WTC11 (cell line): ENCODE measurements around the gene CD226. TPM values are rescaled to one million over a fixed set of nuclear protein-coding genes. Genes with fewer than 3 reads are reported as not detected.

Experiments
- ATAC-seq: fragments of 200-7000 bp; cut with Tn5 transposase; 2 replicates; pipeline ENCODE4 v1.10.0; 2021; ENCODE audit warnings: mild to moderate bottlenecking, moderate library complexity
- CTCF ChIA-PET: fragments of 300-600 bp; sonication (Branson Sonifier 250); formaldehyde crosslinking; loops from one replicate; lab custom pipeline; 2021; ENCODE audit warnings: antibody characterized with exemption; lab: Charles Lee
- POLR2A ChIA-PET: fragments of 350-600 bp; sonication (Branson Sonifier 250); formaldehyde crosslinking; loops from one replicate; lab custom pipeline; 2021; ENCODE audit warnings: antibody characterized with exemption; lab: Charles Lee
- DNase-seq: peaks from one replicate; pipeline ENCODE4 v3.0.0; 2021; ENCODE audit warnings: low spot score
- H3K27ac Mint-ChIP-seq: 2 replicates; pipeline ENCODE4 v1.8.0; 2021; ENCODE audit warnings: mixed read lengths
- H3K27me3 Mint-ChIP-seq: 2 replicates; pipeline ENCODE4 v1.8.0; 2021; ENCODE audit warnings: low read depth, mild to moderate bottlenecking, moderate library complexity, mixed read lengths
- H3K36me3 Mint-ChIP-seq: 2 replicates; pipeline ENCODE4 v1.8.0; 2021; ENCODE audit warnings: mixed read lengths
- H3K4me1 Mint-ChIP-seq: 2 replicates; pipeline ENCODE4 v1.8.0; 2022; ENCODE audit warnings: mixed read lengths
- H3K4me3 Mint-ChIP-seq: 2 replicates; pipeline ENCODE4 v1.8.0; 2021; ENCODE audit warnings: mild to moderate bottlenecking, moderate library complexity, mixed read lengths
- H3K9me3 Mint-ChIP-seq: 2 replicates; pipeline ENCODE4 v1.8.0; 2021; ENCODE audit warnings: mixed read lengths
- ARID4B ChIP-seq: sonication (generic); formaldehyde crosslinking; IDR thresholded peaks from 2 replicates; pipeline ENCODE4 v1.8.0; 2023; ENCODE audit warnings: missing genetic modification reagents, mild to moderate bottlenecking, borderline replicate concordance
- ATF1 ChIP-seq: sonication (generic); formaldehyde crosslinking; IDR thresholded peaks from 2 replicates; pipeline ENCODE4 v1.8.1; 2023; ENCODE audit warnings: mild to moderate bottlenecking, moderate library complexity, missing genetic modification reagents
- ATF2 ChIP-seq: sonication (generic); formaldehyde crosslinking; IDR thresholded peaks from 2 replicates; pipeline ENCODE4 v1.8.1; 2022; ENCODE audit warnings: low read depth, missing genetic modification reagents, borderline replicate concordance
- CBFB ChIP-seq: sonication (generic); formaldehyde crosslinking; IDR thresholded peaks from 2 replicates; pipeline ENCODE4 v1.8.1; 2022; ENCODE audit warnings: mild to moderate bottlenecking, low read depth, missing genetic modification reagents
- CREB1 ChIP-seq: sonication (generic); formaldehyde crosslinking; IDR thresholded peaks from 2 replicates; pipeline ENCODE4 v1.8.0; 2023; ENCODE audit warnings: mild to moderate bottlenecking, missing genetic modification reagents
- E2F1 ChIP-seq: sonication (generic); formaldehyde crosslinking; IDR thresholded peaks from 2 replicates; pipeline ENCODE4 v1.8.0; 2022; ENCODE audit warnings: mild to moderate bottlenecking, missing genetic modification reagents
- ESRRA ChIP-seq: sonication (generic); formaldehyde crosslinking; IDR thresholded peaks from 2 replicates; pipeline ENCODE4 v1.8.1; 2022; ENCODE audit warnings: mild to moderate bottlenecking, missing genetic modification reagents, borderline replicate concordance
- FOXK1 ChIP-seq: sonication (generic); formaldehyde crosslinking; IDR thresholded peaks from 2 replicates; pipeline ENCODE4 v1.8.0; 2022; ENCODE audit warnings: mild to moderate bottlenecking, moderate library complexity, missing genetic modification reagents
- MYBL2 ChIP-seq: sonication (generic); formaldehyde crosslinking; IDR thresholded peaks from 2 replicates; pipeline ENCODE4 v1.8.1; 2023; ENCODE audit warnings: mild to moderate bottlenecking, moderate library complexity, missing genetic modification reagents
- NFE2L1 ChIP-seq: sonication (generic); formaldehyde crosslinking; IDR thresholded peaks from 2 replicates; pipeline ENCODE4 v1.8.1; 2023; ENCODE audit warnings: missing genetic modification reagents
- NFYB ChIP-seq: sonication (generic); formaldehyde crosslinking; conservative IDR thresholded peaks from 2 replicates; pipeline ENCODE4 v1.8.0; 2022; ENCODE audit warnings: low read depth, missing genetic modification reagents
- NR1H2 ChIP-seq: sonication (generic); formaldehyde crosslinking; IDR thresholded peaks from 2 replicates; pipeline ENCODE4 v1.9.0; 2021; ENCODE audit warnings: mild to moderate bottlenecking, moderate library complexity, missing genetic modification reagents
- NR3C1 ChIP-seq: sonication (generic); formaldehyde crosslinking; conservative IDR thresholded peaks from 2 replicates; pipeline ENCODE4 v1.8.1; 2023; ENCODE audit warnings: low read depth, mild to moderate bottlenecking, missing genetic modification reagents
- SP1 ChIP-seq: sonication (generic); formaldehyde crosslinking; conservative IDR thresholded peaks from 2 replicates; pipeline ENCODE4 v1.8.1; 2022; ENCODE audit warnings: missing genetic modification reagents
- STAT6 ChIP-seq: sonication (generic); formaldehyde crosslinking; conservative IDR thresholded peaks from 2 replicates; pipeline ENCODE4 v1.8.1; 2023; ENCODE audit warnings: mild to moderate bottlenecking, low read depth, missing genetic modification reagents, moderate library complexity
- ZNF121 ChIP-seq: sonication (generic); formaldehyde crosslinking; IDR thresholded peaks from 2 replicates; pipeline ENCODE4 v1.8.0; 2023; ENCODE audit warnings: missing genetic modification reagents
- ZNF219 ChIP-seq: sonication (generic); formaldehyde crosslinking; IDR thresholded peaks from 2 replicates; pipeline ENCODE4 v1.8.0; 2023; ENCODE audit warnings: missing genetic modification reagents, mild to moderate bottlenecking, borderline replicate concordance
- ZNF232 ChIP-seq: sonication (generic); formaldehyde crosslinking; IDR thresholded peaks from 2 replicates; pipeline ENCODE4 v1.8.0; 2022; ENCODE audit warnings: mild to moderate bottlenecking, missing genetic modification reagents
- total RNA-seq: library from RNA; stranded (reverse); gene quantifications from 3 replicates; pipeline ENCODE4 v1.2.3, GENCODE V29; 2021
- TF ChIP-seq, protein P1 (sequence below): sonication (generic); formaldehyde crosslinking; IDR thresholded peaks from 2 replicates; pipeline ENCODE4 v1.8.0; 2022; ENCODE audit warnings: mild to moderate bottlenecking, missing genetic modification reagents
- TF ChIP-seq, protein P2 (sequence below): sonication (generic); formaldehyde crosslinking; IDR thresholded peaks from 2 replicates; pipeline ENCODE4 v1.8.0; 2023; ENCODE audit warnings: missing genetic modification reagents
- TF ChIP-seq, protein P3 (sequence below): sonication (generic); formaldehyde crosslinking; IDR thresholded peaks from 2 replicates; pipeline ENCODE4 v1.8.1; 2022; ENCODE audit warnings: low read depth, mild to moderate bottlenecking, moderate library complexity, missing genetic modification reagents, borderline replicate concordance

Gene CD226
- total RNA-seq, 1 experiment from 2014 or later = 0.24 TPM

- TF ChIP-seq ATF2 (CRISPR knock-in tag) (no peak), FOXK1 (no peak), NR3C1 (no peak)
These were observed 130.2 kb downstream of the CD226 start (continued) for GRCh38 chr18:69817335-69817940.

DNA sequence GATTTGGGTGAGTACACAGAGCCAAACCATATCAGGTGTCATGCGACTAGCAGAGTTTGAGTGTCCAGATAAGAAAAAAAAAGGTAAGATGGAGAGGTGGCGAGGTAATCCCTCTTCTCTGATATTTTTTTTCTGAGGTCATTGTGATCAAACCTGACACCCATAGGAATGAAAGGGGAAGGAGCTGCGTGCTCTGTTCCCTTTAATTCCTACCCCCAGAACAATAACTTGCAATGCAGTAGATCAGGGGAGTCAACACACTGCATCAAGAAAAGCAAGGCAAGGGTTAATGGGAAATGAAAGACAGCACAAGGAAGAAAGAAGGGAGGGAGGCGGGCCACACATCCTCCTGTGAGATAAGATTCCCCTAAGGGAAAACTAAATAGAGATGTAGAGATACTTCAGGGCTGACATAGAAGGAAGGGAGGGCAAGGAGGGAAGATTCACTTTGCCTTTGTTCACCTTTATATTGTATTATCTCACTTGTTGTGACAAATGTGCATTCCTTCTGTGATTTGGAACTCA is 132.8 kb downstream of the CD226 start:
- no peak overlapping the region for H3K27ac Mint-ChIP-seq
- H3K36me3 Mint-ChIP-seq = peaks cover 9% of the 10 kb centered on the region; the same call in 1 of the 2 replicates
- no peaks in the 10 kb centered on the region for H3K27me3 Mint-ChIP-seq
- POLR2A ChIA-PET = no interaction called here
- H3K4me3 Mint-ChIP-seq = no peak overlapping the region
- 0 out of 2 replicates have a peak, but pooled peaks cover 2% of the 10 kb centered on the region for H3K4me1 Mint-ChIP-seq
- no peak for ATAC-seq
- TF ChIP-seq ESRRA (CRISPR knock-in tag) = no peak
- no peak for TF ChIP-seq E2F1
- no peak for TF ChIP-seq MYBL2 (CRISPR knock-in tag)
- TF ChIP-seq, protein P1, sequence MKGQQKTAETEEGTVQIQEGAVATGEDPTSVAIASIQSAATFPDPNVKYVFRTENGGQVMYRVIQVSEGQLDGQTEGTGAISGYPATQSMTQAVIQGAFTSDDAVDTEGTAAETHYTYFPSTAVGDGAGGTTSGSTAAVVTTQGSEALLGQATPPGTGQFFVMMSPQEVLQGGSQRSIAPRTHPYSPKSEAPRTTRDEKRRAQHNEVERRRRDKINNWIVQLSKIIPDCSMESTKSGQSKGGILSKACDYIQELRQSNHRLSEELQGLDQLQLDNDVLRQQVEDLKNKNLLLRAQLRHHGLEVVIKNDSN (CRISPR knock-in tag) = no peak
- TF ChIP-seq ARID4B = no peak
- TF ChIP-seq SP1 (CRISPR knock-in tag) = no peak
- TF ChIP-seq STAT6 (CRISPR knock-in tag) = no peak
- TF ChIP-seq CBFB (CRISPR knock-in tag) = no peak
- no peak for TF ChIP-seq NR1H2 (CRISPR knock-in tag)
- TF ChIP-seq, protein P2, sequence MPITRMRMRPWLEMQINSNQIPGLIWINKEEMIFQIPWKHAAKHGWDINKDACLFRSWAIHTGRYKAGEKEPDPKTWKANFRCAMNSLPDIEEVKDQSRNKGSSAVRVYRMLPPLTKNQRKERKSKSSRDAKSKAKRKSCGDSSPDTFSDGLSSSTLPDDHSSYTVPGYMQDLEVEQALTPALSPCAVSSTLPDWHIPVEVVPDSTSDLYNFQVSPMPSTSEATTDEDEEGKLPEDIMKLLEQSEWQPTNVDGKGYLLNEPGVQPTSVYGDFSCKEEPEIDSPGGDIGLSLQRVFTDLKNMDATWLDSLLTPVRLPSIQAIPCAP (CRISPR knock-in tag) = no peak
- TF ChIP-seq ZNF219 (CRISPR knock-in tag) = no peak
- no peak for TF ChIP-seq NFE2L1 (CRISPR knock-in tag)
- no peak for TF ChIP-seq CREB1
- TF ChIP-seq ATF1 = no peak
- no peak for TF ChIP-seq ZNF121 (CRISPR knock-in tag)
- TF ChIP-seq NFYB (CRISPR knock-in tag) = no peak
- TF ChIP-seq ZNF232 (CRISPR knock-in tag) = no peak
- TF ChIP-seq, protein P3, sequence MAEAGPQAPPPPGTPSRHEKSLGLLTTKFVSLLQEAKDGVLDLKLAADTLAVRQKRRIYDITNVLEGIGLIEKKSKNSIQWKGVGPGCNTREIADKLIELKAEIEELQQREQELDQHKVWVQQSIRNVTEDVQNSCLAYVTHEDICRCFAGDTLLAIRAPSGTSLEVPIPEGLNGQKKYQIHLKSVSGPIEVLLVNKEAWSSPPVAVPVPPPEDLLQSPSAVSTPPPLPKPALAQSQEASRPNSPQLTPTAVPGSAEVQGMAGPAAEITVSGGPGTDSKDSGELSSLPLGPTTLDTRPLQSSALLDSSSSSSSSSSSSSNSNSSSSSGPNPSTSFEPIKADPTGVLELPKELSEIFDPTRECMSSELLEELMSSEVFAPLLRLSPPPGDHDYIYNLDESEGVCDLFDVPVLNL (CRISPR knock-in tag) = no peak
- TF ChIP-seq, all 79 proteins: peak for 0
- no peak for DNase-seq
- H3K9me3 Mint-ChIP-seq = peaks cover 29% of the 10 kb centered on the region
- CTCF ChIA-PET = no interaction called here
